A549 (cell line): ENCODE results near the gene B3GALT4. TPM values are rescaled to one million over a fixed set of nuclear protein-coding genes. Genes with fewer than 3 reads are reported as not detected.
"Not testable (repeated sequence)": the region's sequence is repeated elsewhere in the genome, so short reads cannot be mapped to it uniquely, and the experiment has no call there.

Experiments
- ATAC-seq, 2 experiments: fragments of 200-7000 bp in 1 of 2; fragments of >200 bp in 1 of 2; cut with Nextera tagmentation in 1 of 2; cut with Tn5 transposase in 1 of 2; 3 replicates each; pipeline versions ENCODE4 v1.8.0 to v1.9.1; 2018 to 2020; ENCODE audit warnings: mild to moderate bottlenecking in 1 of 2, moderate library complexity in 1 of 2
- CTCF ChIA-PET: fragments of 300-600 bp; sonication (Branson Sonifier 250); formaldehyde crosslinking; extraction: SDS; loops from one replicate; lab custom pipeline; 2021; ENCODE audit warnings: antibody characterized with exemption, inconsistent platforms; lab: Yijun Ruan, JAX
- POLR2A ChIA-PET: fragments of 350-600 bp; formaldehyde crosslinking; extraction: SDS; loops from one replicate; lab custom pipeline; 2021; ENCODE audit warnings: antibody characterized with exemption, inconsistent platforms; lab: Yijun Ruan, JAX
- DNase-seq, 2 experiments: peaks; one replicate each; pipeline versions ENCODE4 v3.0.0 to v3.0.0-alpha.2; 2011 to 2016; ENCODE audit warnings: low read depth in 1 of 2, low spot score in 1 of 2
- FAIRE-seq: peaks from 2 replicates; lab custom pipeline; 2011; peaks lifted over from hg19 to GRCh38; lab: Jason Lieb, UNC
- H3K27ac ChIP-seq, 2 experiments: fragments of >200 bp; sonication (Bioruptor Twin); formaldehyde crosslinking; 3 replicates each; pipeline ENCODE4 v1.5.1; 2016 to 2017
- H3K4me1 ChIP-seq: fragments of >200 bp; sonication (Bioruptor Twin); formaldehyde crosslinking; 3 replicates; pipeline ENCODE4 v1.6.1; 2016
- H3K4me2 ChIP-seq: fragments of >200 bp; sonication (Bioruptor Twin); formaldehyde crosslinking; 3 replicates; pipeline ENCODE4 v1.6.1; 2016
- H3K4me3 ChIP-seq: fragments of >200 bp; sonication (Bioruptor Twin); formaldehyde crosslinking; 3 replicates; pipeline ENCODE4 v1.5.1; 2016
- H3K9me3 ChIP-seq: fragments of >200 bp; sonication (Bioruptor Twin); formaldehyde crosslinking; 3 replicates; pipeline ENCODE4 v1.6.1; 2016
- CBX2 ChIP-seq: fragments of 200-600 bp; sonication (generic); IDR thresholded peaks from 2 replicates; pipeline ENCODE4 v1.6.1; 2016; ENCODE audit warnings: low read depth, mild to moderate bottlenecking, borderline replicate concordance
- EHF ChIP-seq: fragments of 250-450 bp; sonication (Bioruptor Pico); IDR thresholded peaks from 2 replicates; pipeline ENCODE4 v1.5.0; 2020; ENCODE audit warnings: mild to moderate bottlenecking
- EHMT2 ChIP-seq: fragments of 200-600 bp; sonication (generic); IDR thresholded peaks from 2 replicates; pipeline ENCODE4 v1.6.1; 2016; ENCODE audit warnings: antibody characterized with exemption, low read depth, mild to moderate bottlenecking, moderate library complexity
- EP300 ChIP-seq, 2 experiments: fragments of >200 bp; sonication (Bioruptor Twin); formaldehyde crosslinking; IDR thresholded peaks; 2 replicates in 1 of 2; 3 replicates in 1 of 2; pipeline ENCODE4 v1.6.1; 2016 to 2017
- FOSB ChIP-seq: fragments of 250-450 bp; sonication (Bioruptor Pico); IDR thresholded peaks from 2 replicates; pipeline ENCODE4 v1.5.0; 2020; ENCODE audit warnings: mild to moderate bottlenecking, moderate library complexity
- FOXS1 ChIP-seq: fragments of 250-450 bp; sonication (Bioruptor Pico); IDR thresholded peaks from 2 replicates; pipeline ENCODE4 v1.5.0; 2020; ENCODE audit warnings: mild to moderate bottlenecking, moderate library complexity
- HDAC2 ChIP-seq: fragments of 200-600 bp; sonication (generic); IDR thresholded peaks from 2 replicates; pipeline ENCODE4 v1.6.1; 2016
- HOXB13 ChIP-seq: fragments of 250-450 bp; sonication (Bioruptor Pico); IDR thresholded peaks from 2 replicates; pipeline ENCODE4 v1.5.0; 2020; ENCODE audit warnings: low read depth, mild to moderate bottlenecking, moderate library complexity
- KDM5A ChIP-seq: fragments of 200-600 bp; sonication (generic); IDR thresholded peaks from 2 replicates; pipeline ENCODE4 v1.6.1; 2016; ENCODE audit warnings: antibody characterized with exemption, mild to moderate bottlenecking
- MYC ChIP-seq: IDR thresholded peaks from 2 replicates; pipeline ENCODE4 v1.6.1; 2012; ENCODE audit warnings: mild to moderate bottlenecking, inconsistent platforms, low read length, improper control_type of control experiment, borderline replicate concordance
- PHF8 ChIP-seq: fragments of 200-600 bp; sonication (generic); IDR thresholded peaks from 2 replicates; pipeline ENCODE4 v1.6.1; 2016; ENCODE audit warnings: low read depth, mild to moderate bottlenecking, antibody characterized with exemption, moderate library complexity, borderline replicate concordance
- POLR2A ChIP-seq: IDR thresholded peaks from 2 replicates; pipeline ENCODE4 v1.6.1; 2012; ENCODE audit warnings: mild to moderate bottlenecking, low read length
- POLR2AphosphoS2 ChIP-seq: conservative IDR thresholded peaks from 2 replicates; pipeline ENCODE4 v1.6.1; 2012; ENCODE audit warnings: low read length, improper control_type of control experiment, inconsistent platforms
- RNF2 ChIP-seq: fragments of 200-600 bp; sonication (generic); IDR thresholded peaks from 2 replicates; pipeline ENCODE4 v1.6.1; 2016; ENCODE audit warnings: low read depth, mild to moderate bottlenecking, antibody characterized with exemption, moderate library complexity, borderline replicate concordance
- SMC3 ChIP-seq: fragments of >200 bp; sonication (Bioruptor Twin); formaldehyde crosslinking; IDR thresholded peaks from 3 replicates; pipeline ENCODE4 v1.6.1; 2018; ENCODE audit warnings: inconsistent platforms
- SREBF2 ChIP-seq: fragments of 450-650 bp; IDR thresholded peaks from 2 replicates; pipeline ENCODE4 v1.6.1; 2014; ENCODE audit warnings: mild to moderate bottlenecking, moderate library complexity
- TFCP2L1 ChIP-seq: fragments of 250-450 bp; sonication (Bioruptor Pico); IDR thresholded peaks from 2 replicates; pipeline ENCODE4 v1.5.0; 2021; ENCODE audit warnings: mild to moderate bottlenecking
- WGBS: methylation state at CpG from one replicate; pipeline ENCODE4 v1.1.6; 2017; ENCODE audit errors: missing lambda C conversion rate; 5-methylcytosine and 5-hydroxymethylcytosine counted together
- polyA plus RNA-seq, 4 experiments: library from polyadenylated mRNA; depleted of rRNA in 3 of 4; stranded (reverse); fragments of >200 nt; fragmentation: RNase III in 1 of 4; extraction: RNeasy Plus Mini Kit Qiagen cat#74134 plus additional on column Dnase treatment in 1 of 4; gene quantifications; 2 replicates in 3 of 4; 3 replicates in 1 of 4; pipeline ENCODE4 v1.2.3, GENCODE V29; 2011 to 2017
- TF ChIP-seq, protein P1 (sequence below): fragments of 150-350 bp; IDR thresholded peaks from 2 replicates; pipeline ENCODE4 v1.6.1; 2014; ENCODE audit warnings: low read depth, mild to moderate bottlenecking, low read length
- TF ChIP-seq, protein P2 (sequence below): fragments of >200 bp; sonication (Bioruptor Twin); formaldehyde crosslinking; IDR thresholded peaks from 3 replicates; pipeline ENCODE4 v1.5.1; 2016
- TF ChIP-seq, protein P3 (sequence below): fragments of 250-450 bp; sonication (Bioruptor Pico); IDR thresholded peaks from 2 replicates; pipeline ENCODE4 v1.5.0; 2021; ENCODE audit warnings: mild to moderate bottlenecking, moderate library complexity, borderline replicate concordance

B3GALT4 gene
- polyA plus RNA-seq, 2 of the 4 experiments (the other 2 are of a cell fraction), result 0.27 to 0.54 TPM

DNA sequence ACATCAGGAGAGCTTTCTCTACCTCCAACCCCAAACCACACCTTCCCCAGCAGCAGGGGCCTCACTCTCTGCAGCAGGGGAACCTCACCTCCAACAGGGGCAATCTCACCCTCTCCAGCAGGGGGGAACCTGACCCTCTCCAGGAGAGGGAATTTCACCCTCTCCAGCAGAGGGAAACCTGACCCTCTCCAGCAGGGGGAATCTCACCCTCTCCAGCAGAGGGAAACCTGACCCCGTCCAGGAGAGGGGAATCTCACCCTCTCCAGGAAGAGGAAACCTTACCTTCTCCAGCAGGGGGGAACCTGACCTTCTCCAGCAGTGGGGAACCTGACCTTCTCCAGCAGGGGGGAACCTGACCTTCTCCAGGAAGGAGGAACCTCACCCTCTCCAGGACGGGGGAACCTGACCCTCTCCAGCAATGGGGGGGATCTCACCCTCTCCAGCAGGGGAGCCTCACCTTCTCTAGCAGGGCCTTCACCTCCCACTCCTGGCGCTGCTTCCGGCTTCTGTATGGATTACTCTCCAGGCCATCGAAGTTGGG, 3.1 kb downstream of the B3GALT4 start (continued):
- TF ChIP-seq, protein P1, sequence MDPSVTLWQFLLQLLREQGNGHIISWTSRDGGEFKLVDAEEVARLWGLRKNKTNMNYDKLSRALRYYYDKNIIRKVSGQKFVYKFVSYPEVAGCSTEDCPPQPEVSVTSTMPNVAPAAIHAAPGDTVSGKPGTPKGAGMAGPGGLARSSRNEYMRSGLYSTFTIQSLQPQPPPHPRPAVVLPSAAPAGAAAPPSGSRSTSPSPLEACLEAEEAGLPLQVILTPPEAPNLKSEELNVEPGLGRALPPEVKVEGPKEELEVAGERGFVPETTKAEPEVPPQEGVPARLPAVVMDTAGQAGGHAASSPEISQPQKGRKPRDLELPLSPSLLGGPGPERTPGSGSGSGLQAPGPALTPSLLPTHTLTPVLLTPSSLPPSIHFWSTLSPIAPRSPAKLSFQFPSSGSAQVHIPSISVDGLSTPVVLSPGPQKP, result no peak
- TF ChIP-seq HOXB13 (CRISPR knock-in tag) (no peak), PHF8 (no peak), POLR2AphosphoS2 (no peak), CBX2 (no peak), RNF2 (no peak), KDM5A (no peak), TFCP2L1 (CRISPR knock-in tag) (no peak), MYC (peak; percentile 35; the same call in 1 of the 2 replicates), EHF (CRISPR knock-in tag) (no peak), EP300 (IDR thresholded peaks at IDR 0.05) (no peak)
- TF ChIP-seq, protein P2, sequence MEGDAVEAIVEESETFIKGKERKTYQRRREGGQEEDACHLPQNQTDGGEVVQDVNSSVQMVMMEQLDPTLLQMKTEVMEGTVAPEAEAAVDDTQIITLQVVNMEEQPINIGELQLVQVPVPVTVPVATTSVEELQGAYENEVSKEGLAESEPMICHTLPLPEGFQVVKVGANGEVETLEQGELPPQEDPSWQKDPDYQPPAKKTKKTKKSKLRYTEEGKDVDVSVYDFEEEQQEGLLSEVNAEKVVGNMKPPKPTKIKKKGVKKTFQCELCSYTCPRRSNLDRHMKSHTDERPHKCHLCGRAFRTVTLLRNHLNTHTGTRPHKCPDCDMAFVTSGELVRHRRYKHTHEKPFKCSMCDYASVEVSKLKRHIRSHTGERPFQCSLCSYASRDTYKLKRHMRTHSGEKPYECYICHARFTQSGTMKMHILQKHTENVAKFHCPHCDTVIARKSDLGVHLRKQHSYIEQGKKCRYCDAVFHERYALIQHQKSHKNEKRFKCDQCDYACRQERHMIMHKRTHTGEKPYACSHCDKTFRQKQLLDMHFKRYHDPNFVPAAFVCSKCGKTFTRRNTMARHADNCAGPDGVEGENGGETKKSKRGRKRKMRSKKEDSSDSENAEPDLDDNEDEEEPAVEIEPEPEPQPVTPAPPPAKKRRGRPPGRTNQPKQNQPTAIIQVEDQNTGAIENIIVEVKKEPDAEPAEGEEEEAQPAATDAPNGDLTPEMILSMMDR, result peak; percentile 59

DNA sequence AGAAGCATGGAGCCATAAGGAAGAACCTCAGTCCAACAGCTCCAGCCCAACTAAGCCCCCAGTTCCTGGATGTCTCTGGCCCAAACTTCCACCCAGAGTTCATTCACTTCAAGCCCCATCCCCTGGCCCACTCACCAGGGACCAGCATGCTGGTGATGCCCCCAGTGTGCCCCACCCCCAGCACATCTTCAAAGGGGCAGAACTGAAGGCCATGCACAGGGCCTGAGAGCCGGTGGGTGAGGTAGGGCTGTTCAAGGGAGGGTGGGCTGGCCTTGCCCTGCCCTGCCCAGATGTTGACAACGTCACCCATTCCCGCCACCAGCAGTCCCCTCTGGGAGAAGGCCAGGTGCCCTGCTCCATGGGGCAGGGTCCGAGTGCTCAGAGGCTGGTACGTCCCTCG, 3.6 kb downstream of the B3GALT4 start:
- ATAC-seq, result no peak
- FAIRE-seq, result no peak
- no peak for TF ChIP-seq EP300 (IDR thresholded peaks at IDR 0.05)
- no peak for TF ChIP-seq FOSB (CRISPR knock-in tag)
- no peak for TF ChIP-seq HDAC2
- no peak for TF ChIP-seq POLR2A
- TF ChIP-seq EHMT2, result no peak
- TF ChIP-seq, protein P3, sequence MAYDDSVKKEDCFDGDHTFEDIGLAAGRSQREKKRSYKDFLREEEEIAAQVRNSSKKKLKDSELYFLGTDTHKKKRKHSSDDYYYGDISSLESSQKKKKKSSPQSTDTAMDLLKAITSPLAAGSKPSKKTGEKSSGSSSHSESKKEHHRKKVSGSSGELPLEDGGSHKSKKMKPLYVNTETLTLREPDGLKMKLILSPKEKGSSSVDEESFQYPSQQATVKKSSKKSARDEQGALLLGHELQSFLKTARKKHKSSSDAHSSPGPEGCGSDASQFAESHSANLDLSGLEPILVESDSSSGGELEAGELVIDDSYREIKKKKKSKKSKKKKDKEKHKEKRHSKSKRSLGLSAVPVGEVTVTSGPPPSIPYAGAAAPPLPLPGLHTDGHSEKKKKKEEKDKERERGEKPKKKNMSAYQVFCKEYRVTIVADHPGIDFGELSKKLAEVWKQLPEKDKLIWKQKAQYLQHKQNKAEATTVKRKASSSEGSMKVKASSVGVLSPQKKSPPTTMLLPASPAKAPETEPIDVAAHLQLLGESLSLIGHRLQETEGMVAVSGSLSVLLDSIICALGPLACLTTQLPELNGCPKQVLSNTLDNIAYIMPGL (CRISPR knock-in tag), result no peak
- TF ChIP-seq SREBF2, result no peak
- no peak for TF ChIP-seq FOXS1 (CRISPR knock-in tag)
- no peak for TF ChIP-seq POLR2AphosphoS2
- TF ChIP-seq SMC3, result no peak
- no peak overlapping the region for H3K4me2 ChIP-seq
- H3K4me3 ChIP-seq, result no peak overlapping the region
- ChIA-PET POLR2A (interaction anchor here (1.1 kb wide), 1 partner anchor 9 kb away, joined by 3 read pairs; the partner anchor contains the start of genes RPS18 and VPS52), CTCF (interaction anchor here (0.7 to 5.7 kb wide), 6 partner anchors 8 to 144 kb away, joined by 3 to 44 read pairs (median 5); partner anchors contain the start of genes PFDN6, RPS18, VPS52 and WDR46)
- peak overlapping the region in 1 of 2 experiments; percentile 48; a peak in 2 of 6 replicates for H3K27ac ChIP-seq
- no peak for DNase-seq
- H3K9me3 ChIP-seq, result no peaks in the 10 kb centered on the region
- H3K4me1 ChIP-seq, result peaks cover 18% of the 10 kb centered on the region
- WGBS, result 85% methylated on average over 3 of the region's 6 CpGs

DNA sequence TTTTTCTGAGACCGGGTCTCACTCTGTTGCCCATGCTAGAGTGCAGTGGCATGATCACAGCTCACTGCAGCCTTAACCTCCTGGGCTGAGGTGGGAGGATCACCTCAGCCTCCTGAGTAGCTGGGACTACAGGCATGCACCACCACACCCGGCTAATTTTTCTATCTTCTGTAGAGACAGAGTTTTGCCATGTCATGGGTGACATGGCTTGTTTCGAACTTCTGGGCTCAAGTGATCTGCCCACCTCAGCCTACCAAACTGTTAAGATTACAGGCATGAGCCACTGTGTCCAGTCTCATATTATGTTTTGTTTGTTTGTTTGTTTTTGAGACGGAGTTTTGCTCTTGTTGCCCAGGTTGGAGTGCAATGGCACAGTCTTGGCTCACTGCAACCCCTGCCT, 8.3 kb downstream of the B3GALT4 start:
- H3K4me2 ChIP-seq, DNase-seq, POLR2A ChIA-PET, H3K4me3 ChIP-seq, H3K9me3 ChIP-seq, H3K27ac ChIP-seq, ATAC-seq, FAIRE-seq, H3K4me1 ChIP-seq: not testable (repeated sequence)
- 85% methylated on average over 4 of the region's 4 CpGs for WGBS
- CTCF ChIA-PET, result interaction anchor here (5.8 kb wide), 1 partner anchor 7 kb away, joined by 44 read pairs; the partner anchor contains the start of gene B3GALT4
